Stimulated activated CD8-positive, alpha-beta memory T cell treated with anti-CD3 and anti-CD28 coated beads, Interleukin-15, amount 100 ng/mL, for 48 hours (primary cell): ENCODE data around the gene SCP2.

Experiments
- DNase-seq, 2 donors: peaks; one replicate each; pipeline ENCODE4 v3.0.0-alpha.2; 2020; ENCODE audit warnings: low read depth in 2 of 2

The SCP2 gene

GRCh38 chr1:53082826-53083455 is 155.9 kb downstream of the SCP2 start:
- no peak for DNase-seq

- DNase-seq: no peak
These were observed 156.8 kb downstream of the SCP2 start for GRCh38 chr1:53083636-53084588.

GRCh38 chr1:53084589-53084971 is 157.5 kb downstream of the SCP2 start:
- DNase-seq: no peak

- no peak for DNase-seq
These were observed 158.3 kb downstream of the SCP2 start for GRCh38 chr1:53085405-53085804.

- DNase-seq: no peak
These were observed 159.5 kb downstream of the SCP2 start for GRCh38 chr1:53086491-53087070.

GRCh38 chr1:53087332-53088285 is 160.5 kb downstream of the SCP2 start:
- DNase-seq: no peak

DNA sequence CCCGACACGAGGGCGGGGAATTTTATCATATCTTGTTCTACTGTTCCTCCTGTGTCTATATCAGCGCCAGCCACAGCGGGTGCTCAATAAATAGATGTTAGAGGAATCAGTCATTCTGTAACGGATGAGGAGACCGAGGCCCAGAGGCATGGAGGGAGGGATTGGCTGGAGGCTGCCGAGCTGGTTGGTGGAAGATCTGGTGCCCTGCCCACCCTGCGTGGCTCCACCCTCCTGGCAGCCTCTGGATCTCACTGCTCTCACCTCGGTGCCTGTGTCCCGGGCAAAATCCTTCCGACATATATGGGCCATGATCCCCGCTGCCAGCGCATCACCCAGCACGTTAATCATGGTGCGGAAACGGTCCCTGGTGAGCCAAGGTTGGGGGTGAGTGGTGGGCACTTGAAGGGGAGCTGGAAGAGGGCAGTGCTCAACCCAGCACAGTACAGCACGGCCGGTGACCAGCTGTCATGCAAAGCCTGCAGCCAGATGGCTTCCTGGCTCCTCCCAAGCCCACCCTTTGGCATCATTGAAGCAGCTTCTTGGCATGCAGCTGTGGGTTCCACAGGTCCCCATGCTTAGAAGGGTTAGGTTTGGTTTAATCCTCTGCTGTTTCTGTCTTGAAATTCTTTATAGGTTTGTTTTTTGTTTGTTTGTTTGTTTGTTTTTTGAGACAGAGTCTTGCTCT is 161.7 kb downstream of the SCP2 start:
- no peak for DNase-seq

DNA sequence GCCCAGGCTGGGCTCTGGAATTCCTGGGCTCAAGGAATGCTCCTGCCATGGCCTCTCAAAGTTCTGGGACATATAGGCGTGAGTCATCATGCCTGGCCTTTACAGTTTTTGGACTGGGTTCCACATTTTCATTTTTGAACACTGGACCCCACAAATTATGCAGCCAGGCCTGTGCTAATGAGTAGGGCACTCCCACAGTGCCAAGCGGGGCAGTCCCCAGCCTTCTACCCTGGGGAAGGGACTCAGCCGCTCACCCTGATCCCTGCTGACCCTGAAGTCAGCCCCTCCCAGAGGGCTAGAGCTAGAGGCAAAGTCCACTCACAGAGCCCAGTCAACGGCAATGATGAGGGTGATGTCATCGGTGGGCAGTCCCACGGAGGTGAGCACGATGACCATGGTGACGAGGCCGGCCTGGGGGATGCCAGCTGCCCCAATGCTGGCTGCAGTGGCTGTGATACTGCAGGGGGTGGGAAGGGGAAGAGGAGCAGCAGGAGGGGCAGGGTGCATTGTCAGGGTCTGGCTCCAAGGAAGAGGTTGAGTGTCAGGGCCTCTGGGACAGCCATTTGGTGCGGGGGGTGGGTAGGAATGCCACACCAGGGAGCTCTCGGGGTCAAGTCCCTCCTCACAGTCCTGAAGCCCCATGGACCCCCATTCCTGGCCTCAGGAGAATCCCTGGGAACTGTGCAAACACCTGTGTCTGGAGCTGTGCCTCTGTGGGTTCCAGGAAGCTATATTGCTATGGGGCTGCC is 162.6 kb downstream of the SCP2 start:
- no peak for DNase-seq

- DNase-seq: no peak
These were observed 163.4 kb downstream of the SCP2 start for GRCh38 chr1:53090227-53091147.

DNA sequence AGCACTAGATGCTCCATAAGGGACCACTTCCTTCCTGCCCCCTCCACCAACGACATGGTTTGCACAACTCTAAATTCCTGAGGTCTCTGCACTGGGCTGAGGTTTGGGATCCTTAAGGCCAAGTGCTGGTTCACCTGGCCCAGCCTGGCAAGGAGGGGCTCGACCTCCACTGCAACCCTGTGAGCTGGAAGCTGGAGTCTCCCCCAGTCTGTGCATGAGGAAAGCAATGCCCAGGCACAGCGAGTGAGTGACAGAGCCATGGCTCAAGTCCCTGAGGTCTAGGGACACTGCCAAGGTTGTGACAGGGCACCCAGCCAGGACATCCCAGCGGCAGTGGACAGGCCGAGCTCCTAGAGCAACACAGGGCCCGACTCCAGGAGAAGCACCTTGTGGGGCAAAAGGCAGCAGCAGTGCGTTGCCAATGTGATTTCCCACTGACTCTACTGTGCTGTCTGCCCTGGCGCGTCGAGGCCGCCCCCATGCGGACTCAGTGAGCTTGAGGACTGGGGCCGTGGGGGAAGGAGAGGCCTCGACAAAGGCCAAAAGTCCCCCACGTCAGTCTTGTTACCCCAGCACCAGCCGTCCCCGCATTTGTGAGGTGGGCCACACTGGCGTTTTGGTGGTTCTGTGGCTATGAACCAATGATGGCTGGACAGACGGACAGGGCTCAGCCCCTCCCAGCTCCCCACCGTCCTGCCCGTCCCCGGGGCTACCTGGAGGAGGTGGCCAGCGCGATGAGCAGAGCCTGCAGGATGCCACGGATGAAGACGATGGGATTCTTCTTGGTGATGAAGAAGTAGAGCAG is 165.0 kb downstream of the SCP2 start:
- no peak for DNase-seq

- no peak for DNase-seq
These were observed 165.8 kb downstream of the SCP2 start for GRCh38 chr1:53092659-53093450.

GRCh38 chr1:53093451-53093754 is 166.3 kb downstream of the SCP2 start:
- no peak for DNase-seq

DNA sequence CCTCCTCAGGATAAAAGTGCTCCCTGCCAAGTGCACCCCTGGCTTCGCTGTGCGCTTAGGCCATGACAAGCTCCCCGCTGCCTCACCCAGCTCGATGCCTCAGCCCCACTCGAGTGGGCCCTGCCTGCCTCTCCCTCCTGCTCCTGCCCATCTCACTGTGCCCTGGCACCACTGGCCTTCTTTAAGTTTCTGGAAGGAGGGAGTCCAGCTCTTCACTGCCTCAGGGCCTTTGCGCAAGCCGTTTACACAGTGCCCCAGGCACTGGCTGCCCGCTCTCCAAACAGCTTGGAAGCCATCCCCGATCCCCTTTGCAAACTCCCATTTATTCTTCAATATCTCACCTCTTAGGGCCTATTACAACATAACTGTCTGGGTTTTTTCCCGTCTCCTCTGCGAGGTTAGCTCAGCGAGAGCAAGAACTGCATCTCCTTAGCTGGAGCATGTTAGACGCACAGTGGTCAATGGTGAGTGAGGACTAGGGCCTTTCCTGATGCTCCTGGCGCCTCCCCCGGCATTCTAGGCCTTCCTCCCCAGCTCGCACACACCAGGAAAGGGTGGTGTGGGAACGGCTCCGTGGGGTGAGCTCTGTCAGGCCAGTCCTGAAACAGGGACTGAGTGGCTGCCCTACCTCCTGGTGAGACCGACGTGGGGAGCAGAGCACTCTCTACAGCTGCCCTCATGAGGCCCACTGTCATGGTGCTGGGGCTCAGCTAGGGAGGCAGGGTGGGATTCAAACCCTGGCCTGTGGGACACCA is 166.9 kb downstream of the SCP2 start:
- no peak for DNase-seq

DNA sequence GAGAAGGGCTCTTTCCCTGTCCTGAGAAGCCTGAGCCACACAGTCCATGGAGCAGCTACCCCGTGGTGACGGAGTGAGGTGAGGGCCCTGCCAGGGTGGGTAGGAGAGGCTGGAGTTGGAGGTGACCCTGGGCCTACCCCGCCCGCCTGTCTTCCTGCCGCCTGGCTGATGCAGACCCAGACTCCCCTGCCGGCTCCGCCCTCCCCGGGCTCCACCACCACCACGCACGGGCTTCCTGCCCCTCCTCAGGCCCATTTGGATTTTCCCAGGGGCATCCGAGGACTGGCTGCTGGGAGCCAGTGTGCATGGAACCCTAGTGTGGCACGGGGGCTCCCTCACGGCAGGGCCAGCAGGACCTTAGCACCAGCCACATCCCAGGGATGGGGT is 167.4 kb downstream of the SCP2 start:
- DNase-seq: no peak
